ENCODE data around the gene RPS6KA2. TPM values are rescaled to one million over a fixed set of nuclear protein-coding genes. Genes with fewer than 3 reads are reported as not detected.

Gene RPS6KA2
- total and polyA plus RNA-seq, 2 experiments from 2014 or later: 45.1 to 49.0 TPM

DNA sequence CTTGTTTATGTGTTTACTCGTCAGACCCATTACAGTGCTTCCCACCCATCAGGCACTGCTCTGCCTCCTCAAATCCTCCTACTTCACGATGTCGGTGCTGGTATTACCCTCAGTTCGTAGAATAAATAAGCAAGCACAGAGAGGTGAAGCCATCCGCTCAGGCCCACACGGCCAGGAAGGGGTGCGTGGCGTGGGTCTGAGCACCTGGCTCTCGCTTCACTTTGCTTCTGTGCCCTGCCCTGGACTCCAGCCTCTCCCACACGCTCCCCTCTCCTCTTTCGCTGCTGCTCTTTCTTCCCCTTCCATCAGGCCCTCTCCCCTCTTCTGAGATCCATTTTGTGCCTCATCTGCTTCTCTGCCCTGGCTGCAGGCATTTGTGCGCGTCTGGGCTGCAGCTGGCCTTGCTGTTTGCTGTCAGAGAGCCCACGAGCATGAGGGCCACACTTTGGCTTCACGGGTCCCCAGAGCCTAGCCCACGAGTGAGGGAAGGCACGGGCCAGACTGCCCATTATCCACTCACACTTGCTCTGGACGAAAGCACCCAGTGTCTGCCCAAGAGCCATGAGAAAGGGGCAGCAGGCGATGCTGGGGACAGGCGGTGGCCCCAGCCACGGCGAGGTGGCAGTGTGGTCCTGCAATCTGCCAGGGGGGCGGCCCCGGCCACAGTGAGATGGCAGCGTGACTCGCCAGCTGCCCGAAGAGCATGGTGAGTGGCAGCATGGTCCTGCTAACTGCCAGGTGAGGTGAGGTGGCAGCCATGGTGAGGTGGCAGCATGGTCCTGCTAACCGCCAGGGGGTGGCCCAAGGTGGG lies 148.1 kb downstream of the RPS6KA2 start:
- Histone ChIP-seq H3F3A (ENCODE audit: insufficient read depth) (no peaks in the 10 kb centered on the region), H3K9me3 (ENCODE audit: low read depth) (no peaks in the 10 kb centered on the region), H3K4me2 (ENCODE audit: unreplicated experiment) (no peak overlapping the region), H3K4me3 (no peak overlapping the region), H3K36me3 (ENCODE audit: low read depth) (no peaks in the 10 kb centered on the region), H4K20me1 (ENCODE audit: insufficient read depth) (no peaks in the 10 kb centered on the region), H3K9me2 (ENCODE audit: insufficient read depth) (no peaks in the 10 kb centered on the region), H3K4me1 (ENCODE audit: insufficient read depth) (no peaks in the 10 kb centered on the region), H3K9ac (no peak overlapping the region), H3K79me2 (ENCODE audit: insufficient read depth) (no peaks in the 10 kb centered on the region), H2AFZ (no peak overlapping the region), H3K27ac (no peak overlapping the region), H3K27me3 (replicated peaks; ENCODE audit: insufficient read depth) (no peaks in the 10 kb centered on the region)
- in situ Hi-C loops (cut with MboI): no loop called here
- DNase-seq: no peak
- WGBS, 2 experiments (ENCODE audit: low coverage in 1 of 2, low lambda C conversion rate in 2 of 2, missing lambda C conversion rate in 2 of 2): 85% methylated on average over 27 to 28 of the region's 28 CpGs
- TF ChIP-seq EZH2 (IDR thresholded peaks at IDR 0.05; ENCODE audit: insufficient read depth, poor library complexity, severe bottlenecking) (no peak), EZH2phosphoT487 (IDR thresholded peaks at IDR 0.05; ENCODE audit: insufficient read depth, low read depth) (no peak)

DNA sequence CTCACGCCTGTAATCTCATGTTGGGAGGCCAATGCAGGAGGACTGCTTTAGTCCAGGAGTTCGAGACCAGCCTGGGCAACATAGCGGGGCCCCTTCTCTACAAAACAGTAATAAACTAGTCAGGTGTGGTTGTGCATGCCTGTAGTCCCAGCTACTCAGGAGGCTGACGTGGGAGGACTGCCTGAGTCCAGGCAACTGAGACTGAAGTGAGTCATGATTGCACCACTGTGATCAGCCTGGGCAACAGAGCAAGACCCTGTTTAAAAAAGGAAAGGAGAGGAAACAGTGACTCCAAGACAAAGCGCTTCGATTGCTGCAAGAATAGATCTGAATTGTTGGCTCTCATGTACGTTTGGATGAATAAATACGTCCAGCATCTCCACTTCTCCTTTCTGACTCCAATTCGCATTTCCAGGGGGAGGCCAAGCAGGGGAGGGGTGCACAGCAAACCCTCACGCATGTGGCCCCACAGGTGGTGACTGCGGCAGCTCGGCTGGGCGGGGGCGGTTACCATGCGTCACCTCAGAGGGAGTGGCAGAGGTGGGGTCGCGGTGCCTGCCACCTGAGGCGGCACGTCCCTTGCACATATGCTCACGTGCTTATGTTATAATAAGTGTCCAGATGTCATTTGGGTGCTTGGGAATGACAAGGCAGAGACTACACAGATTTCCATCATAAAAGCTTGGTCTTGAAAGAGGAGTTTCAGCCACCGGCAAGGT lies 149.2 kb downstream of the RPS6KA2 start:
- Histone ChIP-seq H3F3A (ENCODE audit: insufficient read depth) (no peaks in the 10 kb centered on the region), H3K4me2 (ENCODE audit: unreplicated experiment) (no peak overlapping the region), H4K20me1 (ENCODE audit: insufficient read depth) (no peaks in the 10 kb centered on the region), H3K9me2 (ENCODE audit: insufficient read depth) (no peaks in the 10 kb centered on the region), H3K9ac (no peak overlapping the region), H3K79me2 (ENCODE audit: insufficient read depth) (no peaks in the 10 kb centered on the region), H3K4me3 (no peak overlapping the region), H3K27me3 (replicated peaks; ENCODE audit: insufficient read depth) (no peaks in the 10 kb centered on the region), H3K9me3 (ENCODE audit: low read depth) (no peaks in the 10 kb centered on the region), H3K36me3 (ENCODE audit: low read depth) (no peaks in the 10 kb centered on the region), H2AFZ (no peak overlapping the region), H3K4me1 (ENCODE audit: insufficient read depth) (no peaks in the 10 kb centered on the region), H3K27ac (no peak overlapping the region)
- in situ Hi-C loops (cut with MboI): no loop called here
- 91 to 93% methylated on average over 21 of the region's 21 CpGs for WGBS, 2 experiments (ENCODE audit: low coverage in 1 of 2, low lambda C conversion rate in 2 of 2, missing lambda C conversion rate in 2 of 2)
- DNase-seq: no peak
- no peak for TF ChIP-seq EZH2 (IDR thresholded peaks at IDR 0.05; ENCODE audit: insufficient read depth, poor library complexity, severe bottlenecking)
- TF ChIP-seq EZH2phosphoT487 (IDR thresholded peaks at IDR 0.05; ENCODE audit: insufficient read depth, low read depth): no peak

DNA sequence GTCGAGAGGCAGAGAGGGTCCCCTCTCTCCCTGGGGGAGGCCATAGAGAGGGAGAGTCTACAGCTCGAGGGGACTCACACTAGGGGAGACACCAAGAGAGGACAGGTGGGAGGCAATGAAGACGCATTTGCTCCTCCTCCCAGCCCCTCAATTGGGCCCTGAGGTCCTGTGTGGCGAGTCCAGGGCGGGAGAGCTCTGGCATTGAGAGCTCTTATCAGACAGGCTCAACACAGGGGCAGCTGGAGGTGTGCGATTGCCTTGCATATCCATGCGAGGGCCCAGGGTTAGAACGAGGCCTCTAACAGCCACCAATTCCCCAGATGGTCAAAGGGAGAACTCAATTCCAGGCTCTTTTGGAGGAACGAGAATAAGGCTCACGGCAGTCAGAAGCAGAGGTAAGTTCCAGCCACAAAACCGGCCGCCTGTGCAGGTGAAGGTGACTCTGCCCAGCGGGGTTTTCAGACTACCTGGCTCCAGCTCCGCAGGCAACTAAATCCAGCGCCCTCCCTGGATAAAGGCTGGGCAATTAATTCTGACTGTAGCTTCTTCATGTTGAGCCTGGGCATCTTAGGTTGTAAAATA lies 150.3 kb downstream of the RPS6KA2 start:
- no peaks in the 10 kb centered on the region for H3K4me1 ChIP-seq (ENCODE audit: insufficient read depth)
- in situ Hi-C loops (cut with MboI): no loop called here
- no peaks in the 10 kb centered on the region for H3K9me2 ChIP-seq (ENCODE audit: insufficient read depth)
- H3F3A ChIP-seq (ENCODE audit: insufficient read depth): no peaks in the 10 kb centered on the region
- H4K20me1 ChIP-seq (ENCODE audit: insufficient read depth): no peaks in the 10 kb centered on the region
- no peak overlapping the region for H3K4me3 ChIP-seq
- H3K9ac ChIP-seq: no peak overlapping the region
- H3K27ac ChIP-seq: no peak overlapping the region
- TF ChIP-seq EZH2 (IDR thresholded peaks at IDR 0.05; ENCODE audit: insufficient read depth, poor library complexity, severe bottlenecking): no peak
- no peak for TF ChIP-seq EZH2phosphoT487 (IDR thresholded peaks at IDR 0.05; ENCODE audit: insufficient read depth, low read depth)
- H3K79me2 ChIP-seq (ENCODE audit: insufficient read depth): no peaks in the 10 kb centered on the region
- WGBS, 2 experiments (ENCODE audit: low coverage in 1 of 2, low lambda C conversion rate in 2 of 2, missing lambda C conversion rate in 2 of 2): 89 to 91% methylated on average over 15 of the region's 15 CpGs
- no peaks in the 10 kb centered on the region for H3K9me3 ChIP-seq (ENCODE audit: low read depth)
- no peak for DNase-seq
- H2AFZ ChIP-seq: no peak overlapping the region
- H3K36me3 ChIP-seq (ENCODE audit: low read depth): no peaks in the 10 kb centered on the region
- no peak overlapping the region for H3K4me2 ChIP-seq (ENCODE audit: unreplicated experiment)
- no peaks in the 10 kb centered on the region for H3K27me3 ChIP-seq (replicated peaks; ENCODE audit: insufficient read depth)

DNA sequence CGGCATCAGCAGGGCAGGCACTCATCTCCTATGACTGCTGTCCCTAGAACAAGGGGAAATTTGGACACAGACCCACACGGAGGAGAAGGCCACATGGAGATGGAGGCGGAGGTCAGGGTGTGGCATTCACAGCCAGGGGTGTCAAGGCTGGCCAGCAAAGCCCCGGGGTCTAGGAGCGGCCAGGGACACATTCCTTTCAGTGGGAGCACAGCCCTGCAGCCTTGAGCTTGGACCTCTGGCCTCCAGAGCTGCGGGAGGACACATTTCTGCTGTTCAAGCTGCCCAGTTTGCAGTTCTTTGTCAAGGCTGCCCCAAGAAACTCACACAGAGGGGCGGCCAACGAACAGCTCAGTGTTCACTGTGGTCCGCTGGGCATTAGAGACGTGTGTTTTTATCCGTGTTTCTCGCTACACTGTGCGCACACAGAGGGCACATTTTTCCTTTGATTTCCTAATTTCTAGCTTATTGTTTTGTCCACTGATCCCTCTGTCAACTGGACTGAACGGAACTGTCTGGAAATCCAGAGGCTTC lies 150.9 kb downstream of the RPS6KA2 start:
- Histone ChIP-seq H3K4me3 (no peak overlapping the region), H3K27me3 (replicated peaks; ENCODE audit: insufficient read depth) (no peaks in the 10 kb centered on the region), H3K9me3 (ENCODE audit: low read depth) (no peaks in the 10 kb centered on the region), H3K79me2 (ENCODE audit: insufficient read depth) (no peaks in the 10 kb centered on the region), H3K4me1 (ENCODE audit: insufficient read depth) (no peaks in the 10 kb centered on the region), H3K4me2 (ENCODE audit: unreplicated experiment) (no peak overlapping the region), H3K9me2 (ENCODE audit: insufficient read depth) (no peaks in the 10 kb centered on the region), H3K27ac (no peak overlapping the region), H3K9ac (no peak overlapping the region), H3K36me3 (ENCODE audit: low read depth) (no peaks in the 10 kb centered on the region), H2AFZ (no peak overlapping the region), H3F3A (ENCODE audit: insufficient read depth) (no peaks in the 10 kb centered on the region), H4K20me1 (ENCODE audit: insufficient read depth) (no peaks in the 10 kb centered on the region)
- in situ Hi-C loops (cut with MboI): no loop called here
- no peak for TF ChIP-seq EZH2 (IDR thresholded peaks at IDR 0.05; ENCODE audit: insufficient read depth, poor library complexity, severe bottlenecking)
- no peak for TF ChIP-seq EZH2phosphoT487 (IDR thresholded peaks at IDR 0.05; ENCODE audit: insufficient read depth, low read depth)
- DNase-seq: no peak
- 82 to 84% methylated on average over 14 of the region's 14 CpGs for WGBS, 2 experiments (ENCODE audit: low coverage in 1 of 2, low lambda C conversion rate in 2 of 2, missing lambda C conversion rate in 2 of 2)

Measured in GM23248 (cell line).